H1 (cell line): Measurements from ENCODE around the gene CNDP2. TPM values are rescaled to one million over a fixed set of nuclear protein-coding genes. Genes with fewer than 3 reads are reported as not detected.

Experiments
- E2F6 ChIP-seq: IDR thresholded peaks from 2 replicates; pipeline ENCODE4 v1.6.1; 2012; ENCODE audit warnings: inconsistent platforms
- EP300 ChIP-seq, 2 experiments: IDR thresholded peaks; 1 replicate in 1 of 2; 2 replicates in 1 of 2; pipeline ENCODE4 v1.6.1; 2011 to 2012; ENCODE audit warnings: low read depth in 2 of 2, low read length in 2 of 2, mild to moderate bottlenecking in 2 of 2, borderline replicate concordance in 1 of 2, inconsistent platforms in 1 of 2, moderate library complexity in 1 of 2
- GABPA ChIP-seq: IDR thresholded peaks from 2 replicates; pipeline ENCODE4 v1.6.1; 2011; ENCODE audit warnings: mild to moderate bottlenecking, low read length, moderate library complexity, borderline replicate concordance; ENCODE audit not compliant: insufficient read depth
- HDAC6 ChIP-seq: IDR thresholded peaks from one replicate; pipeline ENCODE4 v1.7.1; 2012; ENCODE audit warnings: low read depth, mild to moderate bottlenecking, inconsistent platforms, low read length, moderate library complexity
- RNF2 ChIP-seq: fragments of 200-900, 300-1000 bp; sonication (generic); IDR thresholded peaks from 2 replicates; pipeline ENCODE4 v1.7.1; 2016; ENCODE audit warnings: borderline replicate concordance, low read depth, mild to moderate bottlenecking, antibody characterized with exemption, low read length; ENCODE audit not compliant: poor library complexity, severe bottlenecking; ENCODE audit errors: missing control alignments
- polyA plus RNA-seq, 7 experiments: library from polyadenylated mRNA; depleted of rRNA in 3 of 7; stranded (reverse) in 5 of 7; unstranded in 2 of 7; fragments of >200 nt in 5 of 7; fragments of 200-250 nt in 2 of 7; gene quantifications; 1 replicate in 5 of 7; 2 replicates in 1 of 7; 4 replicates in 1 of 7; pipeline versions ENCODE4 v1.2.1 to v1.2.3, GENCODE V29; 2011 to 2013; ENCODE audit warnings: missing spikeins in 2 of 7, mixed read lengths in 2 of 7
- total RNA-seq: library from RNA; stranded (reverse); fragmentation: NEBNext Ultra II Directional; extraction: Animal tissue kit (Norgen Biotek cat#: 25700); gene quantifications from 2 replicates; pipeline ENCODE4 v1.2.1, GENCODE V29; 2021
- TF ChIP-seq, protein P1 (sequence below): IDR thresholded peaks from 2 replicates; pipeline ENCODE4 v1.6.1; 2011; ENCODE audit warnings: low read depth, mild to moderate bottlenecking, low read length; ENCODE audit not compliant: insufficient read depth

CNDP2 gene
- total and polyA plus RNA-seq, 2 of the 8 experiments (the other 6 are each of a cell fraction or from before 2014, with no cell fraction given) = 71.8 to 243 TPM

DNA sequence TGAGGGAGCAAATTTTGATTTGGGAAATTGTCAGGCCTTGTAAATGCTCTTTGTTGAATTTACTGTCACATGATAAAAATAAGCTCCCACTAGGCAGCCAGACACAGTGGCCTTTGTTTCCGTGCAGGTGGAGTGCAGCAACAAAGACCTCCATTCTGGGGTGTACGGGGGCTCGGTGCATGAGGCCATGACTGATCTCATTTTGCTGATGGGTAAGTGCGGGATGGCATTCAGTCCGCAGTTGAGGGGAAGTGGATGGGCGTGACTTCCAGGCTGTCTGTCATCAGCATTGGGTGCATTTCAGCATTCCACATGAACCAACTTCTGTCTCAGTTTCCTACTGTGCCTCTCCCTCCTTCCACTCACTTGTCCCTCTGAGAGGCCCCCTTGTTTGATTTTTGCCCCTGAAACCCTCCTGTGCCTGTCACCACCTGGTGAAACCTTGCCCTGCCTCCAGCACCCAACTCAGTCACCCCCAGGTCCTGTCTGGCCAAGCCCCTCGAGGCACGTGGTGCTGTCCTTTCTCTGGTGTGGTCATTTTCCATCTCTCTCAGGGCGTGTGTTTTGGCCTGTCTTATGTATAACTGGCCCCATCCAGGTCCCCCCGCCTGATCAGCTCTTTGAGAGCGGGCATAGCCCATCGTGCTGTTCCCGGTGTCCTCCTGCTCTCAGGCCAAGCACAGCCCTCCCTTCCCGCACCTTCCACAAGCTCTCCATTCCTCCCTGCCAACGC lies 16.3 kb downstream of the CNDP2 start (continued):
- TF ChIP-seq E2F6 = no peak
- no peak for TF ChIP-seq RNF2
- no peak for TF ChIP-seq EP300 (IDR thresholded peaks at IDR 0.05; ENCODE audit: borderline replicate concordance in 1 of 2, low read depth in 2 of 2, low read length in 2 of 2)
- TF ChIP-seq, protein P1, sequence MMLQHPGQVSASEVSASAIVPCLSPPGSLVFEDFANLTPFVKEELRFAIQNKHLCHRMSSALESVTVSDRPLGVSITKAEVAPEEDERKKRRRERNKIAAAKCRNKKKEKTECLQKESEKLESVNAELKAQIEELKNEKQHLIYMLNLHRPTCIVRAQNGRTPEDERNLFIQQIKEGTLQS = no peak
- no peak for TF ChIP-seq GABPA
- no peak for TF ChIP-seq HDAC6
